PC-9 (cell line): Measurements from ENCODE around the gene BHLHA9. TPM values are rescaled to one million over a fixed set of nuclear protein-coding genes. Genes with fewer than 3 reads are reported as not detected.

ENCODE experiments used
- Bru-seq: library from RNA; stranded (reverse); fragments of 400-500 nt; gene quantifications from one replicate; lab custom pipeline; 2021; lab: Mats Ljungman, UMichigan
- BruChase-seq, 2 experiments: library from RNA; stranded (reverse); fragments of 400-500 nt; gene quantifications; one replicate each; lab custom pipeline; 2021; lab: Mats Ljungman, UMichigan
- BruUV-seq: library from RNA; stranded (reverse); fragments of 400-500 nt; replicated peaks from 2 replicates; lab custom pipeline; 2021; lab: Mats Ljungman, UMichigan
- CTCF ChIA-PET: fragments of 300-600 bp; sonication (Branson Sonifier 250); formaldehyde crosslinking; loops from one replicate; lab custom pipeline; 2022; ENCODE audit warnings: antibody characterized with exemption; lab: Charles Lee
- POLR2A ChIA-PET: fragments of 300-600 bp; sonication (Branson Sonifier 250); formaldehyde crosslinking; loops from one replicate; lab custom pipeline; 2022; ENCODE audit warnings: antibody characterized with exemption; ENCODE audit not compliant: unreplicated experiment; lab: Charles Lee
- DNase-seq, 2 experiments: peaks; one replicate each; pipeline versions ENCODE4 v3.0.0 to v3.0.0-alpha.2; 2015 to 2022; ENCODE audit warnings: mixed read lengths in 1 of 2
- H2AFZ ChIP-seq: fragments of 200-600 bp; sonication (generic); 2 replicates; pipeline ENCODE4 v1.8.1; 2017; ENCODE audit warnings: antibody characterized with exemption
- H3F3A ChIP-seq: fragments of 200-600 bp; sonication (generic); 2 replicates; pipeline ENCODE4 v1.8.1; 2017; ENCODE audit warnings: antibody characterized with exemption, mild to moderate bottlenecking, low read depth; ENCODE audit not compliant: insufficient read depth
- H3K27ac ChIP-seq: fragments of 200-600 bp; sonication (generic); 2 replicates; pipeline ENCODE4 v1.6.1; 2016; ENCODE audit warnings: mixed run types
- H3K27me3 ChIP-seq: fragments of 200-600 bp; sonication (generic); 2 replicates; pipeline ENCODE4 v1.6.1; 2016; ENCODE audit warnings: low read depth, mixed run types; ENCODE audit not compliant: insufficient read depth
- H3K36me3 ChIP-seq: fragments of 200-600 bp; sonication (generic); 2 replicates; pipeline ENCODE4 v1.6.1; 2016; ENCODE audit warnings: low read depth, mixed run types
- H3K4me1 ChIP-seq: fragments of 200-600 bp; sonication (generic); replicated peaks from 2 replicates; pipeline ENCODE4 v1.6.1; 2016; ENCODE audit warnings: mixed run types; ENCODE audit not compliant: insufficient read depth
- H3K4me2 ChIP-seq: fragments of 200-600 bp; sonication (generic); 2 replicates; pipeline ENCODE4 v1.6.1; 2017; ENCODE audit warnings: mixed run types
- H3K4me3 ChIP-seq: fragments of 200-600 bp; sonication (generic); 2 replicates; pipeline ENCODE4 v1.6.1; 2016; ENCODE audit warnings: mixed run types
- H3K79me2 ChIP-seq: fragments of 200-600 bp; sonication (generic); 2 replicates; pipeline ENCODE4 v1.6.1; 2017; ENCODE audit warnings: low read depth, mixed run types
- H3K9me2 ChIP-seq: fragments of 200-600 bp; sonication (generic); 2 replicates; pipeline ENCODE4 v1.8.1; 2017; ENCODE audit warnings: mild to moderate bottlenecking; ENCODE audit not compliant: insufficient read depth
- H3K9me3 ChIP-seq: fragments of 200-600 bp; sonication (generic); 2 replicates; pipeline ENCODE4 v1.8.1; 2016; ENCODE audit warnings: low read depth; ENCODE audit not compliant: insufficient read depth
- H4K20me1 ChIP-seq: fragments of 200-600 bp; sonication (generic); 2 replicates; pipeline ENCODE4 v1.8.1; 2017; ENCODE audit not compliant: insufficient read depth
- CTCF ChIP-seq: fragments of 200-600 bp; sonication (generic); conservative IDR thresholded peaks from 2 replicates; pipeline ENCODE4 v1.6.1; 2017; ENCODE audit warnings: mixed run types, antibody characterized with exemption, mild to moderate bottlenecking, moderate library complexity
- EZH2 ChIP-seq: fragments of 200-600 bp; sonication (generic); IDR thresholded peaks from 2 replicates; pipeline ENCODE4 v1.8.0; 2017; ENCODE audit warnings: antibody characterized with exemption, low read depth
- intact Hi-C: fragments of 100-400 bp; cut with micrococcal nuclease; formaldehyde crosslinking; loops from one replicate; pipeline ENCODE4 v1.10.0; 2022; ENCODE audit not compliant: unreplicated experiment
- long read RNA-seq: library from polyadenylated mRNA; stranded (forward); transcript quantifications from one replicate; pipeline ENCODE4 v2.0.0, GENCODE V29; 2022
- total RNA-seq: library from RNA; stranded (reverse); gene quantifications from 2 replicates; pipeline ENCODE4 v1.2.3, GENCODE V29; 2021

The BHLHA9 gene
- total RNA-seq (not detected in 2 replicates), Bru-seq, nascent RNA (not detected), BruChase-seq, experiment 1, labeled RNA remaining after a 2-hour chase (percentile 7 among the genes with signal in this experiment), BruChase-seq, experiment 2, labeled RNA remaining after a 6-hour chase (not detected)
- long read RNA-seq, result 0 reads

- intact Hi-C loops, result no loop called here
- POLR2A ChIA-PET, result no interaction called here
- Histone ChIP-seq H3K4me1 (peaks cover 12% of the 10 kb centered on the region; the same call in 1 of the 2 replicates), H4K20me1 (no peaks in the 10 kb centered on the region), H3K27me3 (no peaks in the 10 kb centered on the region), H3K79me2 (no peaks in the 10 kb centered on the region), H3K4me2 (no peak within 1 kb of the TSS), H3K27ac (no peak within 1 kb of the TSS), H2AFZ (no peak within 1 kb of the TSS), H3K9me3 (no peaks in the 10 kb centered on the region), H3K9me2 (no peaks in the 10 kb centered on the region), H3K36me3 (no peaks in the 10 kb centered on the region), H3K4me3 (no peak within 1 kb of the TSS), H3F3A (peaks cover 27% of the 10 kb centered on the region)
- TF ChIP-seq EZH2 (no peak), CTCF (no peak)
- BruUV-seq, result no TSS peak
- DNase-seq, result no peak
- CTCF ChIA-PET, result interaction anchor here (0.6 kb wide), 1 partner anchor 212 kb away, joined by 4 read pairs; no protein-coding TSS in a partner anchor
These were observed at the start of gene BHLHA9 for GRCh38 chr17:1270210-1271029. Gene BHLHA9 (plus strand): TSS chr17:1270444. CDS start chr17:1270564, 120 bp downstream.

GRCh38 chr17:1221209-1221608 is 49.0 kb upstream of the BHLHA9 start:
- no TSS peak for BruUV-seq
- Histone ChIP-seq H3K4me2 (no peak overlapping the region), H3K4me1 (peaks cover 5% of the 10 kb centered on the region; the same call in 1 of the 2 replicates), H3F3A (peaks cover 12% of the 10 kb centered on the region; the same call in 1 of the 2 replicates), H3K79me2 (no peaks in the 10 kb centered on the region), H2AFZ (no peak overlapping the region), H3K9me2 (no peaks in the 10 kb centered on the region), H3K27ac (no peak overlapping the region), H3K36me3 (no peaks in the 10 kb centered on the region), H3K27me3 (no peaks in the 10 kb centered on the region), H3K4me3 (no peak overlapping the region), H4K20me1 (no peaks in the 10 kb centered on the region), H3K9me3 (no peaks in the 10 kb centered on the region)
- ChIA-PET CTCF (interaction anchor here (0.6 to 1.0 kb wide), 2 partner anchors 163 to 208 kb away, joined by 4 to 7 read pairs; no protein-coding TSS in a partner anchor), POLR2A (no interaction called here)
- DNase-seq, result no peak
- intact Hi-C loops, result no loop called here
- TF ChIP-seq CTCF (no peak), EZH2 (no peak)

- no peaks in the 10 kb centered on the region for H3K9me2 ChIP-seq
- no peaks in the 10 kb centered on the region for H4K20me1 ChIP-seq
- H3K79me2 ChIP-seq, result no peaks in the 10 kb centered on the region
- H2AFZ ChIP-seq, result no peak overlapping the region
- H3F3A ChIP-seq, result peaks cover 23% of the 10 kb centered on the region; the same call in 1 of the 2 replicates
- H3K27me3 ChIP-seq, result no peaks in the 10 kb centered on the region
- peak in 1 of 2 experiments; percentile 94 for DNase-seq
- H3K4me3 ChIP-seq, result no peak overlapping the region
- peaks cover 5% of the 10 kb centered on the region; the same call in 1 of the 2 replicates for H3K4me1 ChIP-seq
- H3K27ac ChIP-seq, result peak overlapping the region; percentile 33; the same call in 1 of the 2 replicates
- intact Hi-C loops, result no loop called here
- ChIA-PET CTCF (no interaction called here), POLR2A (no interaction called here)
- no TSS peak for BruUV-seq
- H3K4me2 ChIP-seq, result peak overlapping the region; percentile 5; the same call in 1 of the 2 replicates
- no peaks in the 10 kb centered on the region for H3K36me3 ChIP-seq
- H3K9me3 ChIP-seq, result no peaks in the 10 kb centered on the region
- TF ChIP-seq CTCF (no peak), EZH2 (no peak)
These were observed 47.9 kb upstream of the BHLHA9 start for GRCh38 chr17:1222321-1222720.
